ENCODE data around the gene ZNF337.

- no peak for TF ChIP-seq POLR2A (IDR thresholded peaks at IDR 0.05; ENCODE audit: extremely low read depth, insufficient read length)
- TF ChIP-seq, protein P1, sequence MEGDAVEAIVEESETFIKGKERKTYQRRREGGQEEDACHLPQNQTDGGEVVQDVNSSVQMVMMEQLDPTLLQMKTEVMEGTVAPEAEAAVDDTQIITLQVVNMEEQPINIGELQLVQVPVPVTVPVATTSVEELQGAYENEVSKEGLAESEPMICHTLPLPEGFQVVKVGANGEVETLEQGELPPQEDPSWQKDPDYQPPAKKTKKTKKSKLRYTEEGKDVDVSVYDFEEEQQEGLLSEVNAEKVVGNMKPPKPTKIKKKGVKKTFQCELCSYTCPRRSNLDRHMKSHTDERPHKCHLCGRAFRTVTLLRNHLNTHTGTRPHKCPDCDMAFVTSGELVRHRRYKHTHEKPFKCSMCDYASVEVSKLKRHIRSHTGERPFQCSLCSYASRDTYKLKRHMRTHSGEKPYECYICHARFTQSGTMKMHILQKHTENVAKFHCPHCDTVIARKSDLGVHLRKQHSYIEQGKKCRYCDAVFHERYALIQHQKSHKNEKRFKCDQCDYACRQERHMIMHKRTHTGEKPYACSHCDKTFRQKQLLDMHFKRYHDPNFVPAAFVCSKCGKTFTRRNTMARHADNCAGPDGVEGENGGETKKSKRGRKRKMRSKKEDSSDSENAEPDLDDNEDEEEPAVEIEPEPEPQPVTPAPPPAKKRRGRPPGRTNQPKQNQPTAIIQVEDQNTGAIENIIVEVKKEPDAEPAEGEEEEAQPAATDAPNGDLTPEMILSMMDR (IDR thresholded peaks at IDR 0.05; ENCODE audit: low read depth, low read length), result no peak
- TF ChIP-seq MYC (IDR thresholded peaks at IDR 0.05; ENCODE audit: low read depth, low read length), result no peak
Observed at GRCh38 chr20:25675161-25675560, 21.5 kb downstream of the ZNF337 start.

All from NB4 (cell line).